GM23248 (cell line): ENCODE data around the gene IMPDH1.

Experiments used
- EZH2 ChIP-seq: fragments of 200-600 bp; sonication (generic); IDR thresholded peaks from 2 replicates; pipeline ENCODE4 v1.6.1; 2018; ENCODE audit warnings: antibody characterized with exemption, mild to moderate bottlenecking; ENCODE audit not compliant: insufficient read depth, poor library complexity, severe bottlenecking
- EZH2phosphoT487 ChIP-seq: fragments of 200-600 bp; sonication (generic); IDR thresholded peaks from 2 replicates; pipeline ENCODE4 v1.6.1; 2018; ENCODE audit warnings: antibody characterized with exemption, moderate library complexity, mild to moderate bottlenecking, low read depth; ENCODE audit not compliant: insufficient read depth

DNA sequence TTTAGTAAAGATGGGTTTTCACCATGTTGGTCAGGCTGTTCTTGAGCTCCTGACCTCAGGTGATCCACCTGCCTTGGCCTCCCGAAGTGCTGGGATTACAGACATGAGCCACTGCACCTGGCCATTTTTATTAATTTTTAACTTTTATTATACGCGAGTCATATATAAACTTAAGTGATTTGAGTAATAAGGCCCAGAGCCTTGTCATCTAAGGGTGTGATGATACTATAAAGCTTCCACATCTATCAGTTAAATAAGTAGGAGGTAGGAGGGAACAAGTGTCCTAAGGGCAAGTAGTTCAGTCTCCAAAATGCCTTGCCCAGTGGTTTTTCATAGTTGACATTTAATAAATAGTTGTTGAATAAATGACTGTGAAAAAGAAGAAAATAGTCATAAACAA is 32.6 kb upstream of the IMPDH1 start:
- TF ChIP-seq EZH2: no peak
- TF ChIP-seq EZH2phosphoT487: no peak
